Stimulated activated CD8-positive, alpha-beta memory T cell treated with anti-CD3 and anti-CD28 coated beads, Interleukin-12 subunit alpha, Interleukin-12 subunit beta, amount 100 ng/mL, for 24 hours (primary cell): ENCODE data around the gene XPNPEP2.

Experiments
- DNase-seq: peaks from one replicate; pipeline ENCODE4 v3.0.0-alpha.2; 2020; ENCODE audit errors: extremely low read depth

XPNPEP2 gene

GRCh38 chrX:129738466-129739308 lies at the start of gene XPNPEP2:
Gene XPNPEP2 (plus strand): TSS chrX:129738979. CDS start chrX:129739214, 235 bp downstream.
- no peak for DNase-seq

GRCh38 chrX:129689796-129690195 lies 49.0 kb upstream of the XPNPEP2 start:
- no peak for DNase-seq

- DNase-seq, result no peak
These were observed 48.3 kb upstream of the XPNPEP2 start for GRCh38 chrX:129690435-129690834.

- no peak for DNase-seq
These were observed 45.4 kb upstream of the XPNPEP2 start for GRCh38 chrX:129693354-129693753.

- no peak for DNase-seq
These were observed 44.0 kb upstream of the XPNPEP2 start for GRCh38 chrX:129694805-129695204.

- DNase-seq, result no peak
These were observed 43.2 kb upstream of the XPNPEP2 start for GRCh38 chrX:129695535-129695934.

- DNase-seq, result no peak
These were observed 42.8 kb upstream of the XPNPEP2 start for GRCh38 chrX:129695937-129696336.

GRCh38 chrX:129696463-129697155 lies 42.2 kb upstream of the XPNPEP2 start:
- no peak for DNase-seq

GRCh38 chrX:129697204-129697829 lies 41.5 kb upstream of the XPNPEP2 start:
- no peak for DNase-seq

GRCh38 chrX:129698150-129698549 lies 40.6 kb upstream of the XPNPEP2 start:
- DNase-seq, result no peak

GRCh38 chrX:129700536-129700935 lies 38.2 kb upstream of the XPNPEP2 start:
- no peak for DNase-seq

GRCh38 chrX:129701624-129702069 lies 37.1 kb upstream of the XPNPEP2 start:
- DNase-seq, result no peak

- no peak for DNase-seq
These were observed 34.3 kb upstream of the XPNPEP2 start for GRCh38 chrX:129704491-129704890.

- DNase-seq, result no peak
These were observed 33.3 kb upstream of the XPNPEP2 start for GRCh38 chrX:129705377-129705925.

- DNase-seq, result no peak
These were observed 32.8 kb upstream of the XPNPEP2 start for GRCh38 chrX:129705988-129706387.

- no peak for DNase-seq
These were observed 32.2 kb upstream of the XPNPEP2 start for GRCh38 chrX:129706400-129707072.

GRCh38 chrX:129714581-129714980 lies 24.2 kb upstream of the XPNPEP2 start:
- no peak for DNase-seq

GRCh38 chrX:129716507-129716906 lies 22.3 kb upstream of the XPNPEP2 start:
- no peak for DNase-seq

- no peak for DNase-seq
These were observed 20.9 kb upstream of the XPNPEP2 start for GRCh38 chrX:129717892-129718291.

- DNase-seq, result no peak
These were observed 20.1 kb upstream of the XPNPEP2 start for GRCh38 chrX:129718676-129719075.

- no peak for DNase-seq
These were observed 19.5 kb upstream of the XPNPEP2 start for GRCh38 chrX:129719268-129719667.
